Measurements from ENCODE around the gene HGS.
"Not testable (repeated sequence)": the region's sequence is repeated elsewhere in the genome, so short reads cannot be mapped to it uniquely, and the experiment has no call there.

The HGS gene

GRCh38 chr17:81655378-81656117 is 28.3 kb upstream of the HGS start:
- no peak for DNase-seq (ENCODE audit: low spot score)

DNA sequence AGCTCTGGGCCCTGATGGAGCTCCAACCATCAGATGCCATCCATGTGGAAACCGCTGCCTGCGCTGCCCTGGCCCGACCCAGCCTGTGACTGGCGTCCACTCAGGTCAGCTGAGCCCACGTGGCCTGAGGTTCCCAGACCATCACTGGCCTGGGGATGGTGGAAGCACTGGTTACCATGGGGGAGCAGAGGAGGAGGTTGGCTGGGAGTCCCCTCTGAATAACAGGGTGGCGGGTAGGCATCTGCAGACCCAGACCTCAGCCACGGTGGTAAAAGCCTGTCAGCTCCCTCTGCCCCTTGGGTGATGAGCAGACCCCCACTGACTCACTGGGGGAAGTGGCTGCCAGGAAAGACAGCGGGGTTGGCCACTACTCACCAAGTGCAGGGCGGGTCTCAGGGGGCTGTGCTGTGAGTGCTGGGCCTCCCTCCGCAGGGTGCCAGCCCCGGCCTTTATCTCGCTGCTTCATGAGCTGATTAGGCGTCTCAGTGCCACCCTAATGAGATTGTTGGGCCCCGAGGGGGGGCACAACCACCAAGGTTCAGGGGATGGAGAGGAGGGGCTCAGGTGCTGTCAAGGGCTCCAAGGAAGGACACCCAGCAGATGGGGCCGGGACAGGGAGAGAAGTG is 27.6 kb upstream of the HGS start, which contains the start of gene PDE6G:
Gene PDE6G (minus strand): TSS at position 425 of the 626 bp plus-strand sequence. CDS start 3,237 bp downstream, outside the sequence.
- DNase-seq (ENCODE audit: low spot score) = no peak

DNA sequence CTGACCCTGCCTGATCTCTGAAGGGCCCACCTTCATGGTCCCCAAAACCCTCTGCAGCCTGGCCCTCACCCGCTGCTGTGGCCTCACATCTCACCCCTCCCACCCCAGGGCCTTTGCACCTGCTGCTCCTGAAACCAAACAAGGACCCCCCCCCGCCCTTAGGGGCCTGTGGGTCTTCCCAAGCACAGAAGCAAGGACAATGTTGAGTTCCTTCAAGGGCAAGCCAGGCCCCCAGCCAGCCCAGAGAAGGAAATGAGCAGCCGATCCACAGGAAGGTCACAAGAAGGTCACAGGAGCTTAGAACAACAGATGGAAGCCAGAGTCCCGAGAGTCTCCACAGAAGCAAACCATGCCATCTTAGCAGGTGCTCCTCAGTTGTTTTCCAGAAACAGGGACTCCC is 27.0 kb upstream of the HGS start:
- no peak for DNase-seq (ENCODE audit: low spot score)

- DNase-seq (ENCODE audit: low spot score) = no peak
These were observed 24.8 kb upstream of the HGS start for GRCh38 chr17:81659038-81659437.

- no peak for DNase-seq (ENCODE audit: low spot score)
These were observed 23.4 kb upstream of the HGS start for GRCh38 chr17:81660441-81660840.

- DNase-seq (ENCODE audit: low spot score) = no peak
These were observed 21.8 kb upstream of the HGS start for GRCh38 chr17:81662002-81662401.

- no peak for DNase-seq (ENCODE audit: low spot score)
These were observed 19.8 kb upstream of the HGS start for GRCh38 chr17:81664051-81664470.

GRCh38 chr17:81665205-81666091 is 18.4 kb upstream of the HGS start:
- DNase-seq (ENCODE audit: low spot score) = no peak

DNA sequence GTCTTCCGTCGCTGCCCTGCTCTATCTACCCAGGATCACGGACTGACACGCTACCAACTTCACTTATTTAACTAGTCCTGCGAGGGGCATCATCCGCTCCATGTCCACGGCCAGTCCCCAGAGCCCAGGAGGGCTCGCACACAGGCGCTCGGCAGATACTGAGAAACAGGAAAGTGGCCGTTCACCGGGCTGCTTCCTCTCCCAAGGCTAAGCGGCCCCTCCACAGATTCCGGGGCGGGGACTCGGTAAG is 17.8 kb upstream of the HGS start:
- no peak for DNase-seq (ENCODE audit: low spot score)

GRCh38 chr17:81666342-81667191 is 17.2 kb upstream of the HGS start, which contains the start of the genes CCDC137 and OXLD1:
Gene CCDC137 (plus strand): TSS chr17:81666737. CDS start chr17:81666767, 30 bp downstream.
Gene OXLD1 (minus strand): TSS chr17:81666605. CDS start chr17:81666577, 28 bp downstream.
- DNase-seq (ENCODE audit: low spot score) = peak; percentile 99

DNA sequence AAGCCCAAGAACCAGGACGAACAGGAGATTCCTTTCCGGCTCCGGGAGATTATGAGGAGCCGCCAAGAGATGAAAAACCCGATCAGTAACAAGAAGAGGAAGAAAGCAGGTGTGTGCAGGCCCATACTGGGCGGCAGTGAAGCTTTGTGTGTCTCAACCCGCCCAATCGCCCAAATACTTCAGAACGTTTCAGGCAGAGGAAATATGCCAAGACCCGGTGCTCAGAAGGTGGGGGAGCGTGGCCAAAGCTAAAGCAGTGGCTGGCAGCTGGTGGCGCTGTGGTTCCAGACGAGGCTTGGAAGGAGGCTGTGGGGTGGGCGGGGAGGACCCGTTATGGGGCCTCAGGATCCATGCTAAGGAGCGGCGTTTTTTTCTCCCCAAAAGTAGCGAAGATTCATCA is 16.1 kb upstream of the HGS start:
- no peak for DNase-seq (ENCODE audit: low spot score)

- no peak for DNase-seq (ENCODE audit: low spot score)
These were observed 11.3 kb upstream of the HGS start for GRCh38 chr17:81672504-81672903.

DNA sequence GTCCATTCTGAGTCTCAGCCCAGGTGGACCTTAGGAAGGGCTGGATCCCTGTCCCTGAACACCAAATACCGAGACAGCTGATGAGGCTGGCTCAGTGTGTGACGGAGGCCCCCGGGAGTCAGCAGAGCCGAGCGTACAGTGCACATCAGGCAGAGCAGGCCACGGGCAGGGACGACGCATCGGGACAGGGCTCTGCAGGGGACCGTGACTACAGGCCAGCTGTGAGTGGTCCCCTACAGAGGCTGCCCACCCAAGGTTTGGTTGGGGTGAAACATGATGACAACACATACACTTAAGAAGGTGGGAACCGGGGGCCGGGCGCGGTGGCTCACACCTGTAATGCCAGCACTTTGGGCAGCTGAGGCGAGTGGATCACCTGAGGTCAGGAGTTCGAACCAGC is 10.9 kb upstream of the HGS start:
- no peak for DNase-seq (ENCODE audit: low spot score)

GRCh38 chr17:81673561-81674258 is 10.1 kb upstream of the HGS start:
- no peak for DNase-seq (ENCODE audit: low spot score)

DNA sequence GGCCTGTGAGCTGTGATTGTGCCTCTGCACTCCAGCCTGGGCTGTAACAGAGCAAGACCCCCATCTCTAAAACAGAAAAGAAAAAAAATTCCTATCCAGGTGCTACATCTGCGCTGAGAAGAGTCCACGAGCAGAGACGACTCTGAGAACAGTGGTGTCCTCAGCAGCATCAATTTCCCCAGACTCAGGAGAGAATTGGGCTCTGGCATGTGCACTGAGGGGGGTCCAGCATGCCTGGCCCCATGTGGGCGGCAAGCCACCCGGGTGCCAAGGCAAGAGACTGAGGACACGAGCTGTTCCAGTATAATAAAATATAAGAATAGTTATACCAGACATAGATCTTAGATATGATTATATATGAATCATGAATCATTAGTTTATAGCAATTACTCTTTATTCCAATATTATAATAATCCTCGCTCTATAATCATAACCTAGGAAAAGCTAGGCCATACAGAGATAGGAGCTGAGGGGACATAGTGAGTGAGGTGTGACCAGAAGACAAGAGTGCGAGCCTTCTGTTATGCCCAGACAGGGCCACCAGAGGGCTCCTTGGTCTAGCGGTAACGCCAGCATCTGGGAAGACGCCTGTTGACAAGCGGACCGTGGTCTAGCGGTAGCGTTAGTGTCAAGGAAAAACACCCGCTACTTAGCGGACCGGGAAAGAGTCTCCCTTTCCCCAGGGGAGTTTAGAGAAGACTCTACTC is 8.1 kb upstream of the HGS start:
- not testable (repeated sequence) for DNase-seq (ENCODE audit: low spot score)

GRCh38 chr17:81676906-81677305 is 6.9 kb upstream of the HGS start:
- DNase-seq (ENCODE audit: low spot score) = no peak

GRCh38 chr17:81680150-81680549 is 3.7 kb upstream of the HGS start:
- DNase-seq (ENCODE audit: low spot score) = no peak

DNA sequence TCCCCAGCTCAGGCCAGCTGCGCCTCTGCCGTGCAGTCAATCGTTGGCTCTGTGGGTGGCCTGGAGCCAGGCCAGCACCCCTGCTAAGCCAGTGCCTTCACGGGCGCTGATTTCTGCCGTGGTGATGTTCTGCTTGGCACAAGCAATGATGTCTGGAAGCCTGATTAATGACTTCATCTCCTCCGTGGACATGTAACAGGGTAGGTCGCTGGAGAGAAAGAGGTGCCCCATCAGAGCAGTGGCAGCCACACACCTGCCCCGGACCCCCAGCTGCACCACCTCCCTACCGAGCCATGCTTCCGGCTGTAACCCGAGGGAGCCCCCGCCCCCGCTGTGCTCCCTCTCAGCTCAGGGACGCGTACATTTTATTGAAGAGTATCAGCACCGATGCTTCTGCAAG is 2.1 kb upstream of the HGS start:
- DNase-seq (ENCODE audit: low spot score) = no peak

DNA sequence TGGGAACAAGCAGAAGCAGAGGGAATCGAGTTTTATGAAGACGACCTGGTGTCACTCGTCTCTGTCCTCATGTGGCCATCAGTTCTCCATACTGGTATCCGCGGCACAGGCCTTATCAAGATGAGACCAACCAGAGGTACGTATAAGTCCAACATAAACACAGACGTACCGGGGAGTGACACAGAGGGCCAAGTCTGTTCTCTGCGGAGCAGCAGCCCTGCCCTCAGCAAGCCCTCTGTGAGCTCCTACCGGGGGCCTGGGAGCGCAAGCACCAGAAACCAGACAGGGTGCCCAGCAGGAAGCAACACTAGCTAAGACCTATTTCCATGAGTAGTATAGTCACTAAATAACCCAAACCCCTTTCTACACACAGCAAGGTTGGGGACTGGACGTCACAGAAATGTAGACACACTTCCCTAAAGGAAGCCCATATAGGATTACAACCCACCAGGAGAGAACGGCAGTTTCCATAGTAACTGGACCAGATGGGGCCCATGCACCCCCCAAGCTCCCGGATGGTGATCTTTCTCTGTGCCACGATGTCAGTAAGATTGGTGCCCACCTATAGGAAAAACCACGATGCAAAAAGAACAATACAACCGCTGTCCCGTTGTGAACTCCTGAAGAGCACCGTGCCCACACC is 1.1 kb upstream of the HGS start:
- DNase-seq (ENCODE audit: low spot score) = no peak

GRCh38 chr17:81683208-81683583 is 615 bp upstream of the HGS start:
- peak; percentile 48 for DNase-seq (ENCODE audit: low spot score)
